Lower leg skin (tissue), 3 donors: ENCODE data around the gene RPRD1B.

ENCODE experiments used
- POLR2A ChIP-seq, 2 donors: fragments of 450-650 bp; IDR thresholded peaks; one replicate each; pipeline ENCODE4 v1.6.1; 2016 to 2017; ENCODE audit warnings: antibody characterized with exemption in 2 of 2, mild to moderate bottlenecking in 1 of 2, moderate library complexity in 1 of 2
- TF ChIP-seq, protein P1 (sequence below), 3 donors: fragments of 450-650 bp; IDR thresholded peaks; one replicate each; pipeline ENCODE4 v1.5.1; 2016; ENCODE audit warnings: antibody characterized with exemption in 3 of 3, mild to moderate bottlenecking in 3 of 3, moderate library complexity in 2 of 3

DNA sequence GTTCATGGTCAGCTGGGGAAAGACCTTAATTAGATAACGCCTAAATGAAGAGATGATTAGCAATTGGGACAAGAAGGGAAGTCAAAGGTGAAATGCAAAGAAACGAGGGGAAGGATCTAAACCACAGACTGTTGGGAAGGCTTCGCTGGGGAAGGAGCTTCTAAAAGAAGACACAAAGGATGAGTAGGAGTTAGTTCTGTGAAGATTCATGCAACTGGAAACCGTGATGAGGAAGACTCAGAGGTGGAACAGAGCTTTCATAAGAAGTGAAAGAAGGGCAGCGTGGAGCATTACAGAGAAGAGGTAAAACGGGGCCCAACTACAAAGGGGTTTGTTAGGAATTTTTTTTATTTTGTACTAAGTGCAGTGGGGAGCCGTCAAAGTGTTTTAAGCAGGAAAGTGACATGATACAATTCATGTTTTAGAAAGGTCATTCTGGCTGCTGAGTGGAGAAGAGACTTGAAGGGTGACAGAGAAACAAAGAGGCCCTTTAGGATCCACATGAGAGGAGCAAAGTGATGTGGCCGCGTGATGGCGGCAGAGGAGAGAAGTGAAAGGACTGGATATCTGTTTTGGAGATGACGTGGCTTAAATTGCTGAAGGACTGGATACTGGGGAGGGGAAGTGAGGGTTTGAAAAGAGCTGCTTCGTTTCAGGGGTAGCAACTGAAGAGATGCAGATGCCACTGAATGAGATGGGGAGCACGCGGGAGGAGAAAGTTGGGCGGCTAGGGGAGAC is 33.9 kb upstream of the RPRD1B start:
- TF ChIP-seq, protein P1, sequence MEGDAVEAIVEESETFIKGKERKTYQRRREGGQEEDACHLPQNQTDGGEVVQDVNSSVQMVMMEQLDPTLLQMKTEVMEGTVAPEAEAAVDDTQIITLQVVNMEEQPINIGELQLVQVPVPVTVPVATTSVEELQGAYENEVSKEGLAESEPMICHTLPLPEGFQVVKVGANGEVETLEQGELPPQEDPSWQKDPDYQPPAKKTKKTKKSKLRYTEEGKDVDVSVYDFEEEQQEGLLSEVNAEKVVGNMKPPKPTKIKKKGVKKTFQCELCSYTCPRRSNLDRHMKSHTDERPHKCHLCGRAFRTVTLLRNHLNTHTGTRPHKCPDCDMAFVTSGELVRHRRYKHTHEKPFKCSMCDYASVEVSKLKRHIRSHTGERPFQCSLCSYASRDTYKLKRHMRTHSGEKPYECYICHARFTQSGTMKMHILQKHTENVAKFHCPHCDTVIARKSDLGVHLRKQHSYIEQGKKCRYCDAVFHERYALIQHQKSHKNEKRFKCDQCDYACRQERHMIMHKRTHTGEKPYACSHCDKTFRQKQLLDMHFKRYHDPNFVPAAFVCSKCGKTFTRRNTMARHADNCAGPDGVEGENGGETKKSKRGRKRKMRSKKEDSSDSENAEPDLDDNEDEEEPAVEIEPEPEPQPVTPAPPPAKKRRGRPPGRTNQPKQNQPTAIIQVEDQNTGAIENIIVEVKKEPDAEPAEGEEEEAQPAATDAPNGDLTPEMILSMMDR (IDR thresholded peaks at IDR 0.05) = no peak
- no peak for TF ChIP-seq POLR2A (IDR thresholded peaks at IDR 0.05)
